Stimulated activated naive CD8-positive, alpha-beta T cell treated with anti-CD3 and anti-CD28 coated beads, Interleukin-15, Interleukin-2, amounts not matched to agents 100 ng/mL and 50 ng/mL, for 24 hours (primary cell): ENCODE data around the gene TEX29.
A peak's percentile ranks its signal among the peaks of the same experiment; 100 is the strongest.

Experiments used
- H3K27ac Mint-ChIP-seq: one replicate; pipeline ENCODE4 v1.8.0; 2021; ENCODE audit warnings: mild to moderate bottlenecking, mixed read lengths
- H3K27me3 Mint-ChIP-seq: one replicate; pipeline ENCODE4 v1.8.0; 2021; ENCODE audit warnings: mixed read lengths
- H3K36me3 Mint-ChIP-seq: one replicate; pipeline ENCODE4 v1.8.0; 2021; ENCODE audit warnings: low read depth, mixed read lengths
- H3K4me1 Mint-ChIP-seq: one replicate; pipeline ENCODE4 v1.8.0; 2021; ENCODE audit warnings: low read depth, mixed read lengths
- H3K4me3 Mint-ChIP-seq: one replicate; pipeline ENCODE4 v1.8.0; 2021; ENCODE audit warnings: mild to moderate bottlenecking, mixed read lengths
- H3K9me3 Mint-ChIP-seq: one replicate; pipeline ENCODE4 v1.8.0; 2021; ENCODE audit warnings: mixed read lengths

The TEX29 gene

GRCh38 chr13:111359930-111360329, 39.5 kb downstream of the TEX29 start:
- H3K9me3 Mint-ChIP-seq = no peaks in the 10 kb centered on the region
- H3K27ac Mint-ChIP-seq = no peak overlapping the region
- H3K27me3 Mint-ChIP-seq = peaks cover 2% of the 10 kb centered on the region
- H3K4me1 Mint-ChIP-seq = no peaks in the 10 kb centered on the region
- no peak overlapping the region for H3K4me3 Mint-ChIP-seq
- no peaks in the 10 kb centered on the region for H3K36me3 Mint-ChIP-seq

DNA sequence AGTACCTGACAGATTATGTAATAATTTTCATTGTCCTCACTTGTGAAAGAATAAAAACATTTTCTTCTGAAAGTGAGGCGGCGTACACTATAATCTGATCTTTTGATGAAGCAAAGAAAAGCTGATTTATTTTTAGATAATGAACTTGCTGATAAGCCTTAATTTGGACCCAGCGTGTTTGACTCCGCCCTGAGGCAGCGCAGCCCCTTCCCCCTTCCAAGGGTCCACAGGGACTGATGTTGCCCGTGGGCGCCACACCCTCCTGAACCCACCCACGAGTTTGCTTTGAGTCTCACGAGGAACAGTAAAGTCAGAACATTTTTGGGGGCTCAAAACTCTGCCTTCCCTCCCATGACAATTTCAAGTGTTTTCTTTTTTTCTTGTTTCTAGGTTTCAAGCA, 40.0 kb downstream of the TEX29 start:
- Mint-ChIP-seq H3K4me1 (no peaks in the 10 kb centered on the region), H3K27ac (no peak overlapping the region), H3K9me3 (no peaks in the 10 kb centered on the region), H3K36me3 (no peaks in the 10 kb centered on the region), H3K4me3 (no peak overlapping the region), H3K27me3 (peaks cover 2% of the 10 kb centered on the region)

DNA sequence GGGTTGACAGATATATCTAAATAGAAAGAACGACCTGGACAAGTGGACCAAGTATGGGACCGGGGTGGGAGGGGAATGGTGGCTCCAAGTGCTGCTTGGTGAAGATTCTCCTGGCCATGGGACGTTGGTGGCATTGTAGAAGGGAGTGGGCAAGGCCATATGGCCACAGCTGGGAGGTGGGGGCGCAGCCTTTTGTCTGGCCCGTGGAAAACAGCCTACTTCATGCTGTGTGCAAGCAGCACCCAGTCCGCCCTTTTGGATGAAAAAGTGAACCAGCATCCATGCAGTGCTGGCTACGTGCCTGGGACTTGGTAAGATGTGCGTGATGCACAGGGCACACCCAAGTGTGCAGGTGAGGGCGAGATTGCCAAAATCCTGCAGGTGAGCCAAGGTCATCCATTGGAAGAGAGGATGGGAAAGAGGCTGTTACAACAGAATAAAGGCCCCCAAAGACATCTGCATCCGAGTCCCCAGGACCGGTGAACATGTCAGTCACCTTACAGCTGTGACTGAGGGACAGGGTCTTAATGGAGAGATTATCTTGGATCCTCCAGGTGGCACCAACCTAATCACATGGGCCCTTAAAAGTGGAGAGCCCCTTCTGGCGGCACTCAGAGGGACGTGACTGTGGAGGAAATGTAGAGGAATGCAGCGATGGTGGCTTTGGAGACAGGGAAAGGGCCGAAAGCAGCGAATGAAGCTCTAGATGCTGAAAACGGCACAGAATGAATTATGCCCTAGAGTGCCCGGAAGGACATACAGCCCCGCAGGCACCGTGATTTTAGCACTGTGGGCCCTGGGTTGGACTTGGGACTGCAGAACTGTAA, 40.8 kb downstream of the TEX29 start:
- H3K4me1 Mint-ChIP-seq = no peaks in the 10 kb centered on the region
- no peaks in the 10 kb centered on the region for H3K36me3 Mint-ChIP-seq
- H3K9me3 Mint-ChIP-seq = no peaks in the 10 kb centered on the region
- no peak overlapping the region for H3K27ac Mint-ChIP-seq
- H3K27me3 Mint-ChIP-seq = peaks cover 2% of the 10 kb centered on the region
- H3K4me3 Mint-ChIP-seq = no peak overlapping the region

DNA sequence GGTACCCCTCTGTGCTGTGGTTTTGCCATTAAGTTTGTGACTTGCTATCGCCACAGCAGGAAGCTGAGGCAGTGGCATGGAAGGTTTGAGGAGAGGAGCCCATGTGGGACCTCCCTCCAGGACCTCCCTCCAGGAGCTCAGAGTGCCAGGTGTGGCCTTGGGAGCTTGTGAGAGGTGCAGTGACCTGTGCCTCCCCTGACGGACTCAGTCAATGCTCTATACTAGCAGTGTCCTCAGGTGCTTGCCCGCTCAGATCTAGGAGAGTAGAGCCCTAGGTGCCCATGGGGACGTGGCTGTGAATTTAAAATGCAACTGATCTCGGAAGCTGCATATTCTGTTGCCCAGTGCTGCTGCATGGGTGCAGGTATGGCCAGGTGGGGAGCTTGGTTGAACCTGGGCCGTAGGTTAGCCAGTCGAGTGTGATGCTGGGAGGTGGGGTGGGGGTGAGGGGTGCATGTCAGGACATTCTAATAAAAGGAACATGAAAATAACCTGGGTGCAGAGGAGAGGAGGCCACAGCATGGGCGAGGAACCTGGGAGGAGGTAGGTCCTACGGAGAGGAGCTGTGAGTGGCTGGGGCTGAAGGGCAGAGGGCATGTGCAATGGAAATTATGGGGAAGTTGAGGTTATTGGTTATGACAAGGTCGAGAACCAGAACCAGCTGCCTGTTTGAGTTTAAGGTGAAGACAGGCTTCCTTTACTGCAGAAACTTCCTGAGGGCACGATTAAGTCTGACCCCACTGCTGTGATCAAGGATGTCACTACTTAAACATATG, 41.6 kb downstream of the TEX29 start:
- Mint-ChIP-seq H3K9me3 (no peaks in the 10 kb centered on the region), H3K4me1 (no peaks in the 10 kb centered on the region)

DNA sequence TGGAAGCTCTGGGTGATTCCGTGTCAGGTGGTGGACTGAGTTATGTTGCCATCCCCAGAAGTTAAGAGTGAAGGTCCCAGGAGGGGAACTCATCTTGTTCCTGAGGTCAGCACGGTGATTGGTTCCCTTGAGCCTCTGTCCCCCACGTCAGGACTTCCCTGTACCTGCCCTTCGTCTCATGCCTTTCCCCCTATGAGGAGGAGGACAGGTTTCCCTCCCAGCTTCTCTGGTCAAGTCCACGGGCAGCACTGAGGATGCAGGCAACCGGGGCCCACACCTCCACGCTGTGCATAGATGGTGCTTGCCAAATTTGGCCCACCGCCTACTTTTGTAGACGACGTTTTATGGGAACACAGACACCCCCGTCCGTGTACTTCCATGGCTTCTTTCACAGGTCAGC, 42.7 kb downstream of the TEX29 start:
- no peaks in the 10 kb centered on the region for H3K9me3 Mint-ChIP-seq

More for the DNA sequence above, 41.6 kb downstream of the TEX29 start:
- no peaks in the 10 kb centered on the region for H3K36me3 Mint-ChIP-seq
- peaks cover 2% of the 10 kb centered on the region for H3K27me3 Mint-ChIP-seq
- H3K27ac Mint-ChIP-seq = no peak overlapping the region
- H3K4me3 Mint-ChIP-seq = no peak overlapping the region

GRCh38 chr13:111363591-111363990, 43.1 kb downstream of the TEX29 start:
- H3K4me3 Mint-ChIP-seq = no peak overlapping the region
- H3K36me3 Mint-ChIP-seq = no peaks in the 10 kb centered on the region
- no peaks in the 10 kb centered on the region for H3K4me1 Mint-ChIP-seq
- H3K27me3 Mint-ChIP-seq = peaks cover 2% of the 10 kb centered on the region
- no peak overlapping the region for H3K27ac Mint-ChIP-seq
- H3K9me3 Mint-ChIP-seq = no peaks in the 10 kb centered on the region

More for the DNA sequence above, 42.7 kb downstream of the TEX29 start:
- peaks cover 2% of the 10 kb centered on the region for H3K27me3 Mint-ChIP-seq
- no peak overlapping the region for H3K4me3 Mint-ChIP-seq
- no peak overlapping the region for H3K27ac Mint-ChIP-seq
- H3K36me3 Mint-ChIP-seq = no peaks in the 10 kb centered on the region
- H3K4me1 Mint-ChIP-seq = no peaks in the 10 kb centered on the region

GRCh38 chr13:111365149-111366005, 44.9 kb downstream of the TEX29 start:
- H3K9me3 Mint-ChIP-seq = no peaks in the 10 kb centered on the region
- no peaks in the 10 kb centered on the region for H3K36me3 Mint-ChIP-seq
- H3K27ac Mint-ChIP-seq = no peak overlapping the region
- no peaks in the 10 kb centered on the region for H3K4me1 Mint-ChIP-seq
- H3K4me3 Mint-ChIP-seq = no peak overlapping the region
- peaks cover 2% of the 10 kb centered on the region for H3K27me3 Mint-ChIP-seq

- Mint-ChIP-seq H3K4me1 (no peaks in the 10 kb centered on the region), H3K9me3 (no peaks in the 10 kb centered on the region), H3K4me3 (no peak overlapping the region), H3K27me3 (no peaks in the 10 kb centered on the region), H3K27ac (no peak overlapping the region), H3K36me3 (no peaks in the 10 kb centered on the region)
These were observed 46.9 kb downstream of the TEX29 start for GRCh38 chr13:111367340-111367739.

DNA sequence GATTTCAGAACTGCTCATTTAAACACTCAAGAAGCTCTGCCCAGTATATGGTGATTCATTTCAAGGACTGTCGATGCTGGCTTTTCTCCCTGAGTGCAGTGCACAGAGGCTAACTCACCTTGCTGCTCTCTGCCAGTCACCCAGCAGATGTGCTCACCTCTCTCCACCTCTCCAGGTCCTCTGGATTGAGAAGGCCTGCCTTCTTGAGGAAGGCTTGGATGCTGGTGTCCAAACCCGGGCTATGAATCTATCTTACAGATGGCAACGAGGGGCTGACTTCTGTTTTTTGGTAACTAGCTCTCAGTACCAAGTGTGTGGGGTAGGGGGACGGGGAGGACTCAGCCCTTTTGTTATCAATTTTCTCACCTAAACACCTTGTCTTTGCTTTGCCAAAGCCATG, 47.6 kb downstream of the TEX29 start:
- H3K9me3 Mint-ChIP-seq = peaks cover 6% of the 10 kb centered on the region

GRCh38 chr13:111370147-111370546, 49.7 kb downstream of the TEX29 start:
- peaks cover 6% of the 10 kb centered on the region for H3K9me3 Mint-ChIP-seq
- no peaks in the 10 kb centered on the region for H3K27me3 Mint-ChIP-seq
- no peak overlapping the region for H3K27ac Mint-ChIP-seq
- H3K4me1 Mint-ChIP-seq = no peaks in the 10 kb centered on the region
- no peak overlapping the region for H3K4me3 Mint-ChIP-seq
- no peaks in the 10 kb centered on the region for H3K36me3 Mint-ChIP-seq

More for the DNA sequence above, 47.6 kb downstream of the TEX29 start:
- no peaks in the 10 kb centered on the region for H3K27me3 Mint-ChIP-seq
- no peak overlapping the region for H3K27ac Mint-ChIP-seq
- H3K4me3 Mint-ChIP-seq = no peak overlapping the region
- no peaks in the 10 kb centered on the region for H3K4me1 Mint-ChIP-seq
- H3K36me3 Mint-ChIP-seq = no peaks in the 10 kb centered on the region

DNA sequence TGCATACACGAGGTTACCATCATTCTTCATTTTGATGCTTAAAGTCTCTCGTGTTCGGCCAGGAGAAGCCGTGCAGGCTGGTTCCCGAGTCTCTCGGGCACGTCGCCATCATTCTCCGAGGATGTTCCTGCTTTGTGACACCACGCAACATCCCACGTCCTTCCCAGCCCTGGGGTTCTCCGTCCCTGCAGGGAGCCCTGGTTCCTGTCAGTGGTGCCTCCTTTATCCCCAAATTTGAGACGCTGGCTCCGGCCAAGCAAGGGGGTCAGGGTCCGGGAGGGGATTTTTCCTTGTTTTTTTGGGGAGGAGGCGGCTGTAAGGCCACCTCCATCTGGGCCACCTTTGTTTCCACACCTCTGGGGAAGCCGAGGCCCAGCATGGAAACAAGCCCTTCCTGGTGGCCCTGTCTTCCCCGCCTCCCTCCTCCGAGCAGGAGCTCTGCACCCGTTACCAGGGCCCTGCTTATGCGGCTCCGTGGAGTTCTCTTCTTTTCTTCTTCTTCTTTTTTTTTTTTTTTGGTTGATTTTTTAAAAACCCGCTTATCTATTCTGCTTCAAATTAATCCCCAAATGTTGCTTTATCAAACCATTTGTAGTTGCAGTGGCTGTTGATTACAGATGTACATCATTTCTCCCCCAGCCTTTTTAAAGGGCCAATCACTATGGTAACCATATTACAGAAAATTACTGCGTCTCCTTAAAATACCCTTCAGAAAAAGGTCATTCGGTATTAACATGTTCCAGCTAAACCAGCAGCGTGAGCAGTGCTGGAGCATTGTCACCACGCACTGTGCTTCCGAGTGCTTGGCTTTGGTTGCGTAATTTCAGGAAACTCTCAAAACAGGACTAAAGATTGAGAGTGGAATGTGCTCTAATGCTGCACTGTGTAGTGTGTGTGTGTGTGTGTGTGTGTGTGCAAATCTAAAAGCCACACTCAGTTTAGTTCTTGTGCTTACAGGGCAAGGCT, 50.4 kb downstream of the TEX29 start:
- H3K4me1 Mint-ChIP-seq = no peaks in the 10 kb centered on the region
- H3K27ac Mint-ChIP-seq = no peak overlapping the region

GRCh38 chr13:111371720-111372119, 51.3 kb downstream of the TEX29 start:
- Mint-ChIP-seq H3K4me3 (no peak overlapping the region), H3K27me3 (no peaks in the 10 kb centered on the region), H3K36me3 (no peaks in the 10 kb centered on the region), H3K27ac (no peak overlapping the region), H3K9me3 (peaks cover 6% of the 10 kb centered on the region), H3K4me1 (no peaks in the 10 kb centered on the region)

More for the DNA sequence above, 50.4 kb downstream of the TEX29 start:
- peaks cover 6% of the 10 kb centered on the region for H3K9me3 Mint-ChIP-seq
- H3K4me3 Mint-ChIP-seq = no peak overlapping the region
- H3K36me3 Mint-ChIP-seq = no peaks in the 10 kb centered on the region
- no peaks in the 10 kb centered on the region for H3K27me3 Mint-ChIP-seq

DNA sequence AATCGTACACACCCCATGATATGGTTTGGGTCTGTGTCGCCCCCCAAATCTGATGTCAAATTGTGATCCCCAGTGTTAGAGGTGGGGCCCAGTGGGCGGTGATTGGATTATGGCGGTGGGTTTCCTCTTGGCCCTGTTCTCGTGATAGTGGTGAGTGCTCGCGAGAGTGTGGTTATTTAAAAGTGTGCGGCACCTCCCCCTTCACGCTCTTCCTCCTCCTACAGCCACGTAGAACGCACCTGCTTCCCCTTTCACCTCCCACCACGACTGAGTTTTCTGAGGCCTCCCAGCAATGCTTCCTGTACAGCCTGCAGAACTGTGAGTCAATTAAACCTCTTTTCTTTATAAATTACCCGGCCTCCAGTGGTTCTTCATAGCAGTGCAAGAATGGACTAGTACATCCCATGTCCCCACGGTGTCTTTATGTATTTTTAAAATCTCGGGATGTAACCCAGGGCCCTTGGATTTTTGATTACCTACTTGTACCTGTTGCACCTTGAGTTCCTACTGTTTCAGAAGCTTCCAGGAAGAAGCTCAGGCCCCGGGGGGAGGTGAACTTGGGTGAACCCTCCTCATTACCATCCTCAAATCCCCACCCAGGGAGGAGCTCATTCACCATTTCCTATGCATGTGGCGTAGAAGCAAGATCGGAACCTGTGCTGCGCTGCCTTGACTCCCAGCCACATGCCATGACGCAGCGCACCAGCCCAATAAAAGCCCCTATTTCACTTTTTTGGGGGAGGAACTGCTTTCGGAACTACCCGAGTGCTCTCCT, 52.4 kb downstream of the TEX29 start:
- Mint-ChIP-seq H3K9me3 (peaks cover 6% of the 10 kb centered on the region), H3K27ac (peak overlapping the region; percentile 12), H3K36me3 (no peaks in the 10 kb centered on the region), H3K4me1 (no peaks in the 10 kb centered on the region), H3K4me3 (peak overlapping the region; percentile 40), H3K27me3 (no peaks in the 10 kb centered on the region)
